ENCODE data around the gene IFRD2.
"Not testable (repeated sequence)": the region's sequence is repeated elsewhere in the genome, so short reads cannot be mapped to it uniquely, and the experiment has no call there.

Gene IFRD2

GRCh38 chr3:50244813-50245212, 47.4 kb downstream of the IFRD2 start:
- not testable (repeated sequence) for H3K9ac ChIP-seq (ENCODE audit: low read depth, low read length); H3K27me3 ChIP-seq (ENCODE audit: control insufficient read depth, insufficient read depth, low read length); H3K9me3 ChIP-seq (ENCODE audit: control insufficient read depth, insufficient read depth, low read length); H3K4me3 ChIP-seq (ENCODE audit: low read depth, low read length)
- H3K36me3 ChIP-seq (ENCODE audit: control insufficient read depth, insufficient read depth, low read length), result peaks cover 21% of the 10 kb centered on the region
- peaks cover 45% of the 10 kb centered on the region for H3K4me1 ChIP-seq (ENCODE audit: control insufficient read depth, insufficient read depth, low read length)

GRCh38 chr3:50243543-50243895, 48.7 kb downstream of the IFRD2 start:
- peaks cover 16% of the 10 kb centered on the region for H3K36me3 ChIP-seq (ENCODE audit: control insufficient read depth, insufficient read depth, low read length)
- no peaks in the 10 kb centered on the region for H3K27me3 ChIP-seq (ENCODE audit: control insufficient read depth, insufficient read depth, low read length)
- H3K9ac ChIP-seq (ENCODE audit: low read depth, low read length), result peak overlapping the region; percentile 60
- H3K9me3 ChIP-seq (ENCODE audit: control insufficient read depth, insufficient read depth, low read length), result no peaks in the 10 kb centered on the region
- no peak overlapping the region for H3K4me3 ChIP-seq (ENCODE audit: low read depth, low read length)
- H3K4me1 ChIP-seq (ENCODE audit: control insufficient read depth, insufficient read depth, low read length), result peaks cover 49% of the 10 kb centered on the region

- Histone ChIP-seq H3K36me3 (ENCODE audit: control insufficient read depth, insufficient read depth, low read length) (peaks cover 16% of the 10 kb centered on the region), H3K9ac (ENCODE audit: low read depth, low read length) (peak overlapping the region; percentile 60), H3K27me3 (ENCODE audit: control insufficient read depth, insufficient read depth, low read length) (no peaks in the 10 kb centered on the region), H3K9me3 (ENCODE audit: control insufficient read depth, insufficient read depth, low read length) (no peaks in the 10 kb centered on the region), H3K4me3 (ENCODE audit: low read depth, low read length) (no peak overlapping the region), H3K4me1 (ENCODE audit: control insufficient read depth, insufficient read depth, low read length) (peaks cover 49% of the 10 kb centered on the region)
Measured at GRCh38 chr3:50242851-50243542, 49.2 kb downstream of the IFRD2 start.

GRCh38 chr3:50242381-50242770, 49.9 kb downstream of the IFRD2 start:
- H3K4me3 ChIP-seq (ENCODE audit: low read depth, low read length), result no peak overlapping the region
- peaks cover 49% of the 10 kb centered on the region for H3K4me1 ChIP-seq (ENCODE audit: control insufficient read depth, insufficient read depth, low read length)
- no peaks in the 10 kb centered on the region for H3K9me3 ChIP-seq (ENCODE audit: control insufficient read depth, insufficient read depth, low read length)
- no peak overlapping the region for H3K9ac ChIP-seq (ENCODE audit: low read depth, low read length)
- H3K27me3 ChIP-seq (ENCODE audit: control insufficient read depth, insufficient read depth, low read length), result no peaks in the 10 kb centered on the region
- peaks cover 16% of the 10 kb centered on the region for H3K36me3 ChIP-seq (ENCODE audit: control insufficient read depth, insufficient read depth, low read length)

GRCh38 chr3:50241713-50242380, 50.4 kb downstream of the IFRD2 start:
- peaks cover 46% of the 10 kb centered on the region for H3K4me1 ChIP-seq (ENCODE audit: control insufficient read depth, insufficient read depth, low read length)

GRCh38 chr3:50241163-50241562, 51.1 kb downstream of the IFRD2 start:
- H3K27me3 ChIP-seq (ENCODE audit: control insufficient read depth, insufficient read depth, low read length), result no peaks in the 10 kb centered on the region
- H3K9me3 ChIP-seq (ENCODE audit: control insufficient read depth, insufficient read depth, low read length), result no peaks in the 10 kb centered on the region
- peaks cover 16% of the 10 kb centered on the region for H3K36me3 ChIP-seq (ENCODE audit: control insufficient read depth, insufficient read depth, low read length)
- H3K4me1 ChIP-seq (ENCODE audit: control insufficient read depth, insufficient read depth, low read length), result peaks cover 42% of the 10 kb centered on the region
- no peak overlapping the region for H3K9ac ChIP-seq (ENCODE audit: low read depth, low read length)
- H3K4me3 ChIP-seq (ENCODE audit: low read depth, low read length), result peak overlapping the region; percentile 60

More at GRCh38 chr3:50241713-50242380, 50.4 kb downstream of the IFRD2 start:
- Histone ChIP-seq H3K4me3 (ENCODE audit: low read depth, low read length) (peak overlapping the region; percentile 60), H3K9me3 (ENCODE audit: control insufficient read depth, insufficient read depth, low read length) (no peaks in the 10 kb centered on the region), H3K27me3 (ENCODE audit: control insufficient read depth, insufficient read depth, low read length) (no peaks in the 10 kb centered on the region), H3K36me3 (ENCODE audit: control insufficient read depth, insufficient read depth, low read length) (peaks cover 16% of the 10 kb centered on the region), H3K9ac (ENCODE audit: low read depth, low read length) (peak overlapping the region; percentile 47)

GRCh38 chr3:50239649-50240048, 52.6 kb downstream of the IFRD2 start:
- Histone ChIP-seq H3K4me3 (ENCODE audit: low read depth, low read length) (no peak overlapping the region), H3K9ac (ENCODE audit: low read depth, low read length) (no peak overlapping the region), H3K36me3 (ENCODE audit: control insufficient read depth, insufficient read depth, low read length) (peaks cover 14% of the 10 kb centered on the region), H3K4me1 (ENCODE audit: control insufficient read depth, insufficient read depth, low read length) (peaks cover 36% of the 10 kb centered on the region), H3K9me3 (ENCODE audit: control insufficient read depth, insufficient read depth, low read length) (no peaks in the 10 kb centered on the region), H3K27me3 (ENCODE audit: control insufficient read depth, insufficient read depth, low read length) (no peaks in the 10 kb centered on the region)

GRCh38 chr3:50238549-50239026, 53.6 kb downstream of the IFRD2 start:
- Histone ChIP-seq H3K9me3 (ENCODE audit: control insufficient read depth, insufficient read depth, low read length) (no peaks in the 10 kb centered on the region), H3K27me3 (ENCODE audit: control insufficient read depth, insufficient read depth, low read length) (no peaks in the 10 kb centered on the region), H3K4me1 (ENCODE audit: control insufficient read depth, insufficient read depth, low read length) (peaks cover 34% of the 10 kb centered on the region), H3K36me3 (ENCODE audit: control insufficient read depth, insufficient read depth, low read length) (peaks cover 12% of the 10 kb centered on the region), H3K4me3 (ENCODE audit: low read depth, low read length) (peak overlapping the region; percentile 88), H3K9ac (ENCODE audit: low read depth, low read length) (no peak overlapping the region)

- peaks cover 29% of the 10 kb centered on the region for H3K4me1 ChIP-seq (ENCODE audit: control insufficient read depth, insufficient read depth, low read length)
- H3K4me3 ChIP-seq (ENCODE audit: low read depth, low read length), result peak overlapping the region; percentile 88
- H3K36me3 ChIP-seq (ENCODE audit: control insufficient read depth, insufficient read depth, low read length), result peaks cover 10% of the 10 kb centered on the region
- peak overlapping the region; percentile 85 for H3K9ac ChIP-seq (ENCODE audit: low read depth, low read length)
- H3K9me3 ChIP-seq (ENCODE audit: control insufficient read depth, insufficient read depth, low read length), result no peaks in the 10 kb centered on the region
- H3K27me3 ChIP-seq (ENCODE audit: control insufficient read depth, insufficient read depth, low read length), result no peaks in the 10 kb centered on the region
Measured at GRCh38 chr3:50237754-50238548, 54.3 kb downstream of the IFRD2 start.

Measured in iPS-15b (cell line).